ENCODE data around the gene PITPNM2.
A peak's percentile ranks its signal among the peaks of the same experiment; 100 is the strongest.

The PITPNM2 gene

GRCh38 chr12:123150744-123151456 is at the start of gene PITPNM2:
TSS of gene PITPNM2 (minus strand) at chr12:123151090. CDS start at chr12:123034590, 116,500 bp downstream.
- TF ChIP-seq CTCF (IDR thresholded peaks at IDR 0.05) = peak; percentile 46

- TF ChIP-seq CTCF (IDR thresholded peaks at IDR 0.05) = no peak
These were observed 49.5 kb upstream of the PITPNM2 start for GRCh38 chr12:123200414-123200813.

- TF ChIP-seq CTCF (IDR thresholded peaks at IDR 0.05) = no peak
These were observed 49.0 kb upstream of the PITPNM2 start for GRCh38 chr12:123199936-123200335.

GRCh38 chr12:123187637-123188036 is 36.7 kb upstream of the PITPNM2 start:
- no peak for TF ChIP-seq CTCF (IDR thresholded peaks at IDR 0.05)

GRCh38 chr12:123180171-123180570 is 29.3 kb upstream of the PITPNM2 start:
- no peak for TF ChIP-seq CTCF (IDR thresholded peaks at IDR 0.05)

- no peak for TF ChIP-seq CTCF (IDR thresholded peaks at IDR 0.05)
These were observed 21.1 kb upstream of the PITPNM2 start for GRCh38 chr12:123171967-123172366.

GRCh38 chr12:123167329-123167728 is 16.4 kb upstream of the PITPNM2 start:
- TF ChIP-seq CTCF (IDR thresholded peaks at IDR 0.05) = no peak

GRCh38 chr12:123165537-123165936 is 14.6 kb upstream of the PITPNM2 start:
- TF ChIP-seq CTCF (IDR thresholded peaks at IDR 0.05) = no peak

Measured in LNCAP (cell line).